Stimulated activated naive CD8-positive, alpha-beta T cell treated with anti-CD3 and anti-CD28 coated beads, Interleukin-15, amount 100 ng/mL, for 72 hours (primary cell): ENCODE data around the gene CRYGD.

Experiments
- ATAC-seq: fragments of 150-1000 bp; cut with Tn5 transposase; 2 replicates; pipeline ENCODE4 v1.10.0; 2021; ENCODE audit warnings: mild to moderate bottlenecking, moderate library complexity
- DNase-seq, 2 donors: peaks; one replicate each; pipeline ENCODE4 v3.0.0; 2021 to 2022
- H3K27ac Mint-ChIP-seq, 2 donors: one replicate each; pipeline ENCODE4 v1.8.0; 2022; ENCODE audit warnings: mild to moderate bottlenecking in 2 of 2, mixed read lengths in 2 of 2, moderate library complexity in 2 of 2
- H3K27me3 Mint-ChIP-seq: one replicate; pipeline ENCODE4 v1.8.0; 2022; ENCODE audit warnings: mixed read lengths
- H3K4me1 Mint-ChIP-seq: one replicate; pipeline ENCODE4 v1.8.0; 2022; ENCODE audit warnings: mild to moderate bottlenecking, mixed read lengths
- H3K4me3 Mint-ChIP-seq, 2 donors: one replicate each; pipeline ENCODE4 v1.8.0; 2022; ENCODE audit warnings: mild to moderate bottlenecking in 2 of 2, mixed read lengths in 2 of 2, moderate library complexity in 1 of 2
- H3K9me3 Mint-ChIP-seq, 2 donors: one replicate each; pipeline ENCODE4 v1.8.0; 2022; ENCODE audit warnings: mixed read lengths in 2 of 2

The CRYGD gene

DNA sequence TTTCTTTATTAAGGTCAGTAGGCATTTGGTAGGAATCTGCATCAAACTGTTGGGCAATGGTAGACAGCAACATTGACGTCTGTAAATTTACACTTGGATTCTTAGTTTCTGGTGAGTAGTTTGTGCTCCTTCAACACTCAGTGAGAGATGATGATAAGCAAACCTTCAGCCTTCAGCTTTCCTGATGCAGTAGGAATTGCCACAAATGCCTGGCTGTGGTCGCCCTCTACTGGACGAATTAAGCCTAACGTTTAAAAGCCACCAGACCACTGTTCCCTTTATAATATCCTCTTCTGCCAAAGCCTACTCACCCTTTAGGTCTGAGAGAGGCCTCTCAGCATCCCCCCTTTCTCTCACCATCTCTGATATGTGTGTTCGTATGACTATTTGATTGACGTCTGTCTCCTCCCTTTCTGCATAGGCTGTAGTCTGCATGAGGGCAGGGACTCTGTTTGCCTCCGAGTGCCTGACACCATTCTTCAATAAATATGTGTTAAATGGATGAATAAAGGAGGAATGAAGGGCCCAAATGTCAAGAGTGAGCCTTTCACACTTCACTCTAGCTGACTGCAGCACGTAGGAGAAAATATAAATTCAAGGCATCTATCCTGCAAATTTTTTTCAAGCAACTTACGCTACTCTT is 52.0 kb downstream of the CRYGD start:
- ATAC-seq (peak; percentile 67), DNase-seq (peak; percentile 38 to 45)
- no peaks in the 10 kb centered on the region for H3K9me3 Mint-ChIP-seq
- no peak overlapping the region for H3K27ac Mint-ChIP-seq
- H3K4me3 Mint-ChIP-seq = no peak overlapping the region
- peaks cover 10% of the 10 kb centered on the region for H3K27me3 Mint-ChIP-seq
- no peaks in the 10 kb centered on the region for H3K4me1 Mint-ChIP-seq
